Hematopoietic multipotent progenitor cell treated with erythropoietin and hydrocortisone succinate and interleukin-3 and kit ligand, for 15 days (in vitro differentiated cells): ENCODE measurements around the gene CNNM2.

Source experiments
- DNase-seq: peaks from one replicate; pipeline ENCODE4 v3.0.0-alpha.2; 2015; ENCODE audit warnings: low spot score

Gene CNNM2

DNA sequence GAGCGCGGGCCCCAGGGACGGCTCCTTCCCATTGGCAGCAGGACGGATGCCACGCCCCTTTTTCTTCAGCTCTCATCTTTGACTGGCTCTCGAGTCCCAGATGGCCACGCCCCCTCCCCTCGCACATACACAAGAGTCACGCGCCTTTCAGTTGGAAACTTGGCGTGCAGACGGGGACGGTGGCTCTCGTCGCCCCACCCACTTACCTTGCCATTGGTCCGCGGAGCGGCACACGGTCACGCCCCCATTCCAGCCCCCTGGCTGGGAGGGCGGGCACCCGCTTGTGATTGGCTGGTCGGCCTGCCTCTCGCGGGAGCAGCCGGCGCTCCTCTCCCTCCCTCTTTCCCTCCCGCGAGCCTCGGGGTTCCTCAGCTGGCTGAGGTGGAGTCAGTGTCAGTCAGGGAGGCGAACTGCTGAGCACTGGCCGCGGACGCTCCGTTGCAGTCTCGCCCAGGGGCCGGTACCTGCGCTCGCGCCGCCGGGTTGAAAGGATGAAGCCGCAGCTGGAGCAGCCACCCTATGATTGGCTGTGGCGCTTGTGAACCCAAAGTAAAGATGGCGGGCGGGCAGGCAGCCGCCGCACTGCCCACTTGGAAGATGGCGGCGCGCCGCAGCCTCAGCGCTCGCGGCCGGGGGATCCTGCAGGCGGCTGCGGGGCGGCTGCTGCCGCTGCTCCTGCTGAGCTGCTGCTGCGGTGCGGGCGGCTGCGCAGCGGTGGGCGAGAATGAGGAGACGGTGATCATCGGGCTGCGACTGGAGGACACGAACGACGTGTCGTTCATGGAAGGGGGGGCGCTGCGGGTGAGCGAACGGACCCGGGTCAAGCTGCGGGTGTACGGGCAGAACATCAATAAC, at the start of gene CNNM2:
TSS of gene CNNM2 (plus strand) at position 333 of the 855 bp plus-strand sequence. CDS start at position 520, 187 bp downstream.
- DNase-seq = peak; percentile 100

GRCh38 chr10:102868911-102869257, 49.2 kb upstream of the CNNM2 start:
- no peak for DNase-seq

- no peak for DNase-seq
Measured at GRCh38 chr10:102869258-102870198, 48.6 kb upstream of the CNNM2 start, which contains the start of gene AS3MT. TSS of gene AS3MT (plus strand) at chr10:102869470. CDS start at chr10:102869593, 123 bp downstream.

- DNase-seq = no peak
Measured at GRCh38 chr10:102870221-102870620, 47.9 kb upstream of the CNNM2 start.

GRCh38 chr10:102872163-102872562, 45.9 kb upstream of the CNNM2 start:
- no peak for DNase-seq

DNA sequence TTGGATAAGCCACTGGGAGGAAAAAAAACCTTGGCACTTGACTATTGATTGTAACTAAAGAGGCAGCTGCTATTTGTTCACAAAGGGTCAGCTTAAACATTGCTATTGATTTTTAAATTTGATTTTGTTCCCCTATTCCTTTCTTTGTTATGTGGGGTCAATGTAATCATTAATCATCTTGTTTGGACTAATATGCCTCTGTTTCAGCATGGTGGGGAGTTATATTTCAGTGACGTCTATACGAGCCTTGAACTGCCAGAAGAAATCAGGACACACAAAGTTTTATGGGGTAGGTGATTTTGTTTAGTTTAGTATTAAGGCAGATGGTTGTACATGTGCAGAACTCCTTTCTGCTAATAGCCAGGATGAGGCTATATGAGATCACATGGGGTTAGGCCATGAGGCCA, 41.3 kb upstream of the CNNM2 start:
- DNase-seq = no peak

GRCh38 chr10:102878629-102879028, 39.5 kb upstream of the CNNM2 start:
- no peak for DNase-seq

GRCh38 chr10:102880256-102880655, 37.8 kb upstream of the CNNM2 start:
- no peak for DNase-seq

- DNase-seq = no peak
Measured at GRCh38 chr10:102888048-102888447, 30.0 kb upstream of the CNNM2 start.

- no peak for DNase-seq
Measured at GRCh38 chr10:102894466-102895213, 23.5 kb upstream of the CNNM2 start.

GRCh38 chr10:102900006-102900405, 18.1 kb upstream of the CNNM2 start:
- no peak for DNase-seq

DNA sequence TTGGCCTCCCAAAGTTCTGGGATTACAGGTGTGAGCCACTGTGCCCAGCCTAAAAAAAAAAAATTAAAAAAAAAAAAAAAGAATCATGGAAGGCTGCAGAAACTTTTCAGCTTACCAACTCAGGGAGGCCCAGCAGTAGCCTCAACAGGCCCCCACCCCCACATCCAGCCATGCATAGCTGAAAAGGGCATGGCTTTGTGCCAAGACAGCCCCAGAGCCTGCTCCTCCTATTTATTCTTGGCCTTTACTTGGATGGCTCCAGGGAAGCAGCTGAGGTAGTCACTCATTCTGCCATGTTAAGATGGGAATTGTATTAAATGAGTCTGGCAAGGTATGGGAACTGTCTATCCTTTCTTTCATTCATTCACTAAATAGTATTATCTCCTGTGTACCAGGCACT, 13.7 kb upstream of the CNNM2 start:
- no peak for DNase-seq

GRCh38 chr10:102906507-102906906, 11.6 kb upstream of the CNNM2 start:
- DNase-seq = no peak

DNA sequence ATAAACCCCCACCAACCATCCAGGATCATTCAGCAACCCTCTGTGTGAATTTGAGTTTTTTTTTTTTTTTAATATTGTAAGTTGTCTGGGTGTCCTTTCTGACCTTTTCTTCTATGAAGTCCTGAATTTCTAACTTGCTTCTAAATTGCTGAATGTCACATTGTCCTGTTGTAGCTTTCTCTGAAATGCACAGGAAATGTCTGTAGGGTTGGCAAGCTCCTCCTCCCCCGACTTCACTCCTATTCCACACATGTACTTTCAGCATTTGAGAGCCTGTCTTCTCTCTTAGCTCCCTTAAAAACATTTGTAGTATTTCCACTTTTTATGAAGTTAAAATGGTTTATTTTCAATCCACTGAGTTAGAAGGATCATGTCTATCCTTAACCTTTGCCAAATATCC, 3.3 kb upstream of the CNNM2 start:
- no peak for DNase-seq

GRCh38 chr10:102916173-102916572, 1.9 kb upstream of the CNNM2 start:
- DNase-seq = no peak

DNA sequence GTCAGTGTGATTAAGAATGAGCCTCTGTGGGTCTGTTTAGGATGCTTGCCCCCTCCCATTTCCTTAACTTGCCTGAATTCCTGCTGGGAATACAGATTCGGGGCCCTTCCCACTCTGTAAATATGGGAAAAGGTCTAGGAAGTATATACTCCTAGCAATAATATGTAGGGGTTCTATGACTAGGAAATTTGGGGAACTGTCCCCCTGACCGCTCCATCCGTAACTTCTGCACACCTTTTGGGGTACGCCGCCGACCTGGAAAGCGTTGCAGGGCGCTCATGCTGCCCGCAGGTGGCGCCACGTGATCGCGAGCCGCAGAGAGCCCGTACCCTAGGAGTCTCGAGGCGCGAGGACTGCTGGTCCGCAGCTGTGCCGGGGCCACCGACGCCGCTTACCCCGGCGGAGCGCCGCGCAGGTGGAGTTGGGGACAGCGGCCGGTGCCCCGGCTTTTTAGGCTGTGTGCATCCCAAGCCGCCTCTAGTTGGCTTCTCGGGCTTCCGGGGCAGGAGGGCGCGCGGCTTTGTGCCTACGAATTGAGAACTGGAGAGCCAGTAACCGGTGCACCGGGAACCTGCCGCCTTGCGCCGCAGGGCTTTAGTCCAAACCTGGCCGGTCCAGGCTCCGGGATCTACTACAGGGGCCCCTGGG, 656 bp upstream of the CNNM2 start:
- peak; percentile 84 for DNase-seq

DNA sequence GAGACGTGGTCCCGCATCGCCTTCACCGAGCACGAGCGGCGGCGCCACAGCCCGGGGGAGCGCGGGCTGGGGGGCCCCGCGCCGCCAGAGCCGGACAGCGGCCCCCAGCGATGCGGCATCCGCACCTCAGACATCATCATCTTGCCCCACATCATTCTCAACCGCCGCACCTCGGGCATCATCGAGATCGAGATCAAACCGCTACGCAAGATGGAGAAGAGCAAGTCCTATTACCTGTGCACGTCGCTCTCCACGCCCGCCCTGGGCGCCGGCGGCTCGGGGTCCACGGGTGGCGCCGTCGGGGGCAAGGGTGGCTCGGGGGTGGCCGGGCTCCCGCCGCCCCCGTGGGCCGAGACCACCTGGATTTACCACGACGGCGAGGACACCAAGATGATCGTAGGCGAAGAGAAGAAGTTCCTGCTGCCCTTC, 737 bp downstream of the CNNM2 start:
- DNase-seq = no peak

DNA sequence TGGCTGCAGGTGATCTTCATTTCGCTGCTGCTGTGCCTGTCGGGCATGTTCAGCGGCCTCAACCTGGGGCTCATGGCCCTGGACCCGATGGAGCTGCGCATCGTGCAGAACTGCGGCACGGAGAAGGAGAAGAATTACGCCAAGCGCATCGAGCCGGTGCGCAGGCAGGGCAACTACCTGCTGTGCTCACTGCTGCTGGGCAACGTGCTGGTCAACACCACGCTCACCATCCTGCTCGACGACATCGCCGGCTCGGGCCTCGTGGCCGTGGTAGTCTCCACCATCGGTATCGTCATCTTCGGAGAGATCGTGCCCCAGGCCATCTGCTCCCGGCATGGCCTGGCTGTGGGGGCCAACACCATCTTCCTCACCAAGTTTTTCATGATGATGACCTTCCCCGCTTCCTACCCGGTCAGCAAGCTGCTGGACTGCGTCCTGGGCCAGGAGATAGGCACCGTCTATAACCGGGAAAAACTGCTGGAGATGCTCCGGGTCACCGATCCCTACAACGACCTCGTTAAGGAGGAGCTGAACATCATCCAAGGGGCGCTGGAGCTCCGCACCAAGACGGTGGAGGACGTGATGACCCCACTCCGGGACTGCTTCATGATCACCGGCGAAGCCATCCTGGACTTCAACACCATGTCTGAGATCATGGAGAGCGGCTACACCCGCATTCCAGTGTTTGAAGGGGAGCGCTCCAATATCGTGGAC, 1.3 kb downstream of the CNNM2 start:
- no peak for DNase-seq

GRCh38 chr10:102919992-102920739, 2.1 kb downstream of the CNNM2 start:
- DNase-seq = no peak

DNA sequence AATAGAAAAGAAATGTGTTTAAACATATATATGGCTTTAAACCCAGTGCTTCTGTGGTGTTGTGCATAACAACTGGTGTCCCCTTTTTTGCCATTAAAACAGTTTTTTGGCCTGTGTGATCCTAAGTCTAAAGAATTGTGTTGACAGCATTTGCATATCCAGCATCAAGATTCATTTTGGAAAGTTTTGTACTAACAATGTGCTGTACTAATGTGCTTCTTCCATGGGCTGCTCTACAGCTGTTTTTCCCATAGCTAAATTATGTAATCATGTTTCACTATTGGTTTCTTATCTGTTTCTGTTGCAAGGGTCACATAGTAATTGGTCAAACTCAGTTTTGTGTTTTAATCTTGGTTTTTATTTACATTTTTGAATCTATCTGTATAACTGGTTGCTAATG, 5.5 kb downstream of the CNNM2 start:
- no peak for DNase-seq
